ENCODE results near the gene HIVEP3.
"Not testable (repeated sequence)": the region's sequence is repeated elsewhere in the genome, so short reads cannot be mapped to it uniquely, and the experiment has no call there.

The HIVEP3 gene

DNA sequence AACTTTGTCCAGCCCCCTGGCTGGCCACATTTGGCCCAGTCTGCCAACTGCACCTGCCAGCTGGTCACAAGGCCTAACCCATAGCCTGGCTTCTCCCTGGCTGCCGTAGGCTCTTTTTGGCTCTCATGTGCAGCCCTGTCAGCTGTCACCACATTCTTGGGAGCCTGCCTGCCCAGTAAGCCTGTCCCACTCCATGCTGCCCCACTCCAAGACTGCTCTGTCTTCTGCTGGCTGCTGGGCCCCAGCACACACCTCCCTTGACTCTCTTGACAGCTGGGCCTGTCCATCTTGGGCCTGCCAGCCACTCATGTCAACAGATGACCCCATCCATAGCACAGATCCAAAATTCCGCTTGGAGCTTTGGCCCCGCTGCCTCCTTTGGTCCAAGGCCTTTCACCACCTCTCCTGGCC, 360.0 kb downstream of the HIVEP3 start:
- no peak overlapping the region for H3K4me3 ChIP-seq (ENCODE audit: low read depth, low read length)
- TF ChIP-seq POLR2A (IDR thresholded peaks at IDR 0.05; ENCODE audit: extremely low read depth, insufficient read length) (no peak), MYC (IDR thresholded peaks at IDR 0.05; ENCODE audit: low read depth, low read length) (no peak)
- TF ChIP-seq, protein P1, sequence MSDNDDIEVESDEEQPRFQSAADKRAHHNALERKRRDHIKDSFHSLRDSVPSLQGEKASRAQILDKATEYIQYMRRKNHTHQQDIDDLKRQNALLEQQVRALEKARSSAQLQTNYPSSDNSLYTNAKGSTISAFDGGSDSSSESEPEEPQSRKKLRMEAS (IDR thresholded peaks at IDR 0.05; ENCODE audit: low read depth, low read length) = no peak
- TF ChIP-seq, protein P2, sequence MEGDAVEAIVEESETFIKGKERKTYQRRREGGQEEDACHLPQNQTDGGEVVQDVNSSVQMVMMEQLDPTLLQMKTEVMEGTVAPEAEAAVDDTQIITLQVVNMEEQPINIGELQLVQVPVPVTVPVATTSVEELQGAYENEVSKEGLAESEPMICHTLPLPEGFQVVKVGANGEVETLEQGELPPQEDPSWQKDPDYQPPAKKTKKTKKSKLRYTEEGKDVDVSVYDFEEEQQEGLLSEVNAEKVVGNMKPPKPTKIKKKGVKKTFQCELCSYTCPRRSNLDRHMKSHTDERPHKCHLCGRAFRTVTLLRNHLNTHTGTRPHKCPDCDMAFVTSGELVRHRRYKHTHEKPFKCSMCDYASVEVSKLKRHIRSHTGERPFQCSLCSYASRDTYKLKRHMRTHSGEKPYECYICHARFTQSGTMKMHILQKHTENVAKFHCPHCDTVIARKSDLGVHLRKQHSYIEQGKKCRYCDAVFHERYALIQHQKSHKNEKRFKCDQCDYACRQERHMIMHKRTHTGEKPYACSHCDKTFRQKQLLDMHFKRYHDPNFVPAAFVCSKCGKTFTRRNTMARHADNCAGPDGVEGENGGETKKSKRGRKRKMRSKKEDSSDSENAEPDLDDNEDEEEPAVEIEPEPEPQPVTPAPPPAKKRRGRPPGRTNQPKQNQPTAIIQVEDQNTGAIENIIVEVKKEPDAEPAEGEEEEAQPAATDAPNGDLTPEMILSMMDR (IDR thresholded peaks at IDR 0.05; ENCODE audit: low read depth, low read length) = no peak
- no peak for DNase-seq (ENCODE audit: low read depth)

DNA sequence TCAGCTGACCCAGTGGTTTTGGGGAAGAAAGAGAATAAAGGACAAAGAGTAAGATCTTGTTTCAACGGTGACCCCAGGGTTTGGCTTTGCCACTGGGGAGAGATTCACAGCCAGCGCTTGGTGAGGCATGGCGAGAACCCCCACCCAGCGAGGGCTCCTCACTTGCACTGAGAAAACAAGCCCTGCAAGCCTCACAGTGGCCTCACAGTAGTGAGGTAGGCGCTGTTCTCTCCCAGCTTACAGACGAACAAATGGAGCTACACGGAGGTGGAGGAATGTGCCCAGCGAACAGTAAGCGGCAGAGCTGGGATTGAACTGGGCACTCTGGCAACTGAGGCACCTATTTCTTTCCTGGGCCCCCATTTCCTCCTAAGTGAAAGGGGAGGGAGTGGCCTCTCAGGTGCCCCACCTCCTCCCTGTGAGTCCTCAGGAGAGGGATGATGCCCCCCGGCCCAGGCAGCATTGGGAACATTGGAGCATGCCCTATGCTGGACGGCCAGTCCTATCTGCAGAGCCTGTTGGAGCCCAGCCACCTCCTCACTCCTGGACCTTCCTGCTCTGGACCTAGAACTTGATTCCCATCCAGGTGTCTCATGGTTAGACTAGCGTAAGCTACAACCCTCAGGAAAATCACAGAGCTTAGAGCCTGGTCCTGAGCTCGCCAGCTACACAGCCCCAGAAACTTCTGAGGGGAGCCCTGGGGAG, 360.8 kb downstream of the HIVEP3 start:
- TF ChIP-seq MYC (IDR thresholded peaks at IDR 0.05; ENCODE audit: low read depth, low read length) (no peak), POLR2A (IDR thresholded peaks at IDR 0.05; ENCODE audit: extremely low read depth, insufficient read length) (no peak)
- TF ChIP-seq, protein P2 (IDR thresholded peaks at IDR 0.05; ENCODE audit: low read depth, low read length) = no peak
- TF ChIP-seq, protein P1 (IDR thresholded peaks at IDR 0.05; ENCODE audit: low read depth, low read length) = no peak
- no peak for DNase-seq (ENCODE audit: low read depth)
- H3K4me3 ChIP-seq (ENCODE audit: low read depth, low read length) = no peak overlapping the region

- H3K4me3 ChIP-seq (ENCODE audit: low read depth, low read length); DNase-seq (ENCODE audit: low read depth): not testable (repeated sequence)
Measured at GRCh38 chr1:41554746-41555145, 364.0 kb downstream of the HIVEP3 start.

DNA sequence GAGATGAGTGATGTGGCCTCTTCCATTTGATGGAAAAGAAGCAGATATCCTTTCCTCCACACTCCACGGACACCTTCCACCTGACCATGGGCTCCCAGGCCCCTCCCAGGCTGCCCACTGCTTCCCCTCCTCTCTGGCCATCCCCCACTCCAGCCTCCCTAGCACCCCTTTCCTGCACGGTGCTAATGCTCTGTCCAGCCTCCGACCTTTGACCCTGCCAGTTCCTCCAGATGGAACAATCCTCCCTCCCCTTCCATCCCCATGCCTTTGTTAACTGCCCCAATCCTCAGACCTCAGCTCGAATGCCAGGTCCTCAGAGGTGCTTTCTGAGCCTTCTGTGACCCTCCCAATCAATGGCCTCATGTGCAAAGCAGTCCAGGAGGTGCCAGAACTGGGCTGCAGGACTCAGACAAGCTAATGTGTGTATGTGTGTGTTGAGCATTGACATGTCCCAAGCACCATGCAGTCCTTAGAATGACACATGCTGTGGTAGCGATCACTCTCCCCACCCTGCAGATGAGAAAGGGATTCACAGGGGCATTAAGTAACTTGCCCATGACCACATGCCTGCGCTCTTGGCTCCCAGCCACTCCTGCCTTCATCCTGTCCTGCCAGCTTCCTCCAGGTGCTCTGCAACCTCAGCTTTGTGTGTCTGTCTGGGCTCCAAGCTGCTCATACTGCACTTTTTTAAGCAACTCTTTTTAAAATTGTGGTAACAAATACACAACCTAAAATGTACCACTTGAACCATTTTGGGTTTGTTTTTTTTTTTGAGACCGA, 370.8 kb downstream of the HIVEP3 start:
- H3K4me3 ChIP-seq (ENCODE audit: low read depth, low read length) = no peak overlapping the region
- no peak for DNase-seq (ENCODE audit: low read depth)
- TF ChIP-seq, protein P1 (IDR thresholded peaks at IDR 0.05; ENCODE audit: low read depth, low read length) = no peak

GRCh38 chr1:41547336-41547735, 371.4 kb downstream of the HIVEP3 start:
- DNase-seq (ENCODE audit: low read depth) = no peak
- H3K4me3 ChIP-seq (ENCODE audit: low read depth, low read length) = no peak overlapping the region
- TF ChIP-seq, protein P1 (IDR thresholded peaks at IDR 0.05; ENCODE audit: low read depth, low read length) = no peak
- TF ChIP-seq, protein P2 (IDR thresholded peaks at IDR 0.05; ENCODE audit: low read depth, low read length) = no peak
- no peak for TF ChIP-seq POLR2A (IDR thresholded peaks at IDR 0.05; ENCODE audit: extremely low read depth, insufficient read length)
- TF ChIP-seq MYC (IDR thresholded peaks at IDR 0.05; ENCODE audit: low read depth, low read length) = no peak

DNA sequence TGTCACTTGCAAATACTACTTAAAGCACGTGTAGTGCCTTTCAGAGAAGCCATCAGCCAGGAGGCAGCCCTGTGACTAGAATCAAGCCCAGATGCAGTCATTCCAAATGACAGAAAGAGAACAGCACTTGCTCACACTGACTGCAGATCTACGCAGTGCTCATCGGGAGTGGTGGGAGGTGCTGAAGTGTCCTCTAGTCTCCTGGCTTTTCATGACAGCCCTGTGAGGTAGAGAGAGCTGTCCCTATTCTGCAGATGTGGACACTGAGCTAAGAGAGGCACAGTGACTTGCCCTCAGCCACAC, 371.9 kb downstream of the HIVEP3 start:
- DNase-seq (ENCODE audit: low read depth) = no peak
- H3K4me3 ChIP-seq (ENCODE audit: low read depth, low read length) = no peak overlapping the region
- TF ChIP-seq, protein P1 (IDR thresholded peaks at IDR 0.05; ENCODE audit: low read depth, low read length) = no peak
- no peak for TF ChIP-seq POLR2A (IDR thresholded peaks at IDR 0.05; ENCODE audit: extremely low read depth, insufficient read length)
- TF ChIP-seq, protein P2 (IDR thresholded peaks at IDR 0.05; ENCODE audit: low read depth, low read length) = no peak
- TF ChIP-seq MYC (IDR thresholded peaks at IDR 0.05; ENCODE audit: low read depth, low read length) = no peak
